Measurements from ENCODE around the gene OR14A2. TPM values are rescaled to one million over a fixed set of nuclear protein-coding genes. Genes with fewer than 3 reads are reported as not detected.
"Not testable (repeated sequence)": the region's sequence is repeated elsewhere in the genome, so short reads cannot be mapped to it uniquely, and the experiment has no call there.

OR14A2 gene
- total RNA-seq, 2 experiments from 2014 or later, result not detected

DNA sequence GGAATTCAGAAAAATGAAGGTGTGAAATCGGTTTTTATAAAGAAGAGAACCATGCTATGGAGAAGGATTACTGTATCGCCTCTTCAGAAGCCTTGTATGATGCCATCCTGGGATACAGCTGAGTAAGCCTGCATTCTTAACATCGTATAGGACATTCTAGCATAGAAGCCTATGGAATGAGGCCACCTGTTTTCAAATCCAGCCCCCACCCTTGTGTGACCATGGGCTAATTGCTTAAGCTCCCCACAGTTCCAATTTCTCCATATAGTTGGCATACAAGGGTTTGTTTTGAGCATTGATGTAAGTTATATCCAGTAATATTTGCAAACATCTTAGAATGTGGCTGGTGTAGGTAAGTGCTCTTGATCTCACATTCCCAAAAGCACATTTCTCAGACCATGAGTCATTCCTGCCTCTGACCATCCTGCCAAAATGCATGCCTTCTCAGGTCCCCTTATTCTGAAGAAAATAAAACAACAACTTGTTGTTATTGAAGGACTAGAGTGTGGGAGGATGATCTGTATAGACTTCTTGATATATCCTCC lies 1.5 kb downstream of the OR14A2 start:
- H3K4me1 Mint-ChIP-seq (ENCODE audit: low read depth), result no peaks in the 10 kb centered on the region
- Histone ChIP-seq H3K27ac (ENCODE audit: low read depth in 1 of 2, low read length in 2 of 2) (no peak overlapping the region), H3K4me1 (ENCODE audit: insufficient read depth, low read length) (no peaks in the 10 kb centered on the region), H3K27me3 (ENCODE audit: control insufficient read depth in 1 of 2, insufficient read depth in 2 of 2, low read length in 2 of 2) (no peaks in the 10 kb centered on the region), H3K36me3 (ENCODE audit: insufficient read depth, low read length) (no peaks in the 10 kb centered on the region), H3K9me3 (ENCODE audit: control insufficient read depth in 1 of 2, insufficient read depth in 1 of 2, low read length in 2 of 2) (peaks cover 0 to 15% of the 10 kb centered on the region in 2 experiments), H3K4me3 (ENCODE audit: low read length) (no peak overlapping the region)
- no peak for TF ChIP-seq CTCF (IDR thresholded peaks at IDR 0.05)
- DNase-seq (no peak), ATAC-seq (ENCODE audit: poor library complexity) (no peak)
- ChIA-PET CTCF (no interaction called here), POLR2A (no interaction called here)
- intact Hi-C loops (cut with DNase I, micrococcal nuclease), result no loop called here
- H3K36me3 Mint-ChIP-seq (ENCODE audit: low read depth), result no peaks in the 10 kb centered on the region
- H3K27me3 Mint-ChIP-seq, result no peaks in the 10 kb centered on the region
- H3K27ac Mint-ChIP-seq, result no peak overlapping the region
- H3K9me3 Mint-ChIP-seq, result peaks cover 2% of the 10 kb centered on the region
- H3K4me3 Mint-ChIP-seq, result no peak overlapping the region

GRCh38 chr1:247742215-247742760 lies 5.7 kb downstream of the OR14A2 start:
- H3K27ac Mint-ChIP-seq; CTCF ChIA-PET; H3K27me3 ChIP-seq (ENCODE audit: control insufficient read depth in 1 of 2, insufficient read depth in 2 of 2, low read length in 2 of 2); H3K27ac ChIP-seq (ENCODE audit: low read depth in 1 of 2, low read length in 2 of 2); H3K9me3 ChIP-seq (ENCODE audit: control insufficient read depth in 1 of 2, insufficient read depth in 1 of 2, low read length in 2 of 2); H3K4me1 Mint-ChIP-seq (ENCODE audit: low read depth); intact Hi-C loops (cut with DNase I, micrococcal nuclease); DNase-seq; POLR2A ChIA-PET; H3K27me3 Mint-ChIP-seq; H3K9me3 Mint-ChIP-seq; H3K36me3 Mint-ChIP-seq (ENCODE audit: low read depth); H3K4me3 ChIP-seq (ENCODE audit: low read length); H3K4me3 Mint-ChIP-seq; ATAC-seq (ENCODE audit: poor library complexity); H3K36me3 ChIP-seq (ENCODE audit: insufficient read depth, low read length); H3K4me1 ChIP-seq (ENCODE audit: insufficient read depth, low read length): not testable (repeated sequence)

DNA sequence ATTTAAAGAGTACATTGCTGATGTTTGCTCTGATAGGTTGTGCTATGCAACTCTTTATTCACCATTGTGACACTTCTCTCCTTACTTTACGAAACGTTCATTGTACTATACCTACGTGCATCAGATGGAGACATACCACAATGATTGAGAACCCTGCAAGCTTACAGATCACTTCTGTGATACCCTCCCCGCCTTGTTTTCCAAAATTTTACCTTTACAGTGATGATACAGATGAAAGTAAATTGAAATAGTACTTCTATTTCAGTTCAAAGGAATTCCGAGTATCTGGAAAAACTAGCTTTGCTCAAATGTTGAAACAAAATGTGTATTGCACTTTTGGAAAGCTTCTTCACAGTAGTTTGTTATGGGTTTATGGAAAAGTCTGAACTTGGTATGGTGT lies 6.2 kb downstream of the OR14A2 start:
- intact Hi-C loops (cut with DNase I, micrococcal nuclease), result no loop called here
- CTCF ChIA-PET, result no interaction called here
- TF ChIP-seq CTCF (IDR thresholded peaks at IDR 0.05), result no peak
- no peak for ATAC-seq (ENCODE audit: poor library complexity)
- Mint-ChIP-seq H3K27ac (no peak overlapping the region), H3K36me3 (ENCODE audit: low read depth) (no peaks in the 10 kb centered on the region), H3K27me3 (no peaks in the 10 kb centered on the region), H3K4me3 (no peak overlapping the region), H3K9me3 (no peaks in the 10 kb centered on the region), H3K4me1 (ENCODE audit: low read depth) (no peaks in the 10 kb centered on the region)
- H3K27ac ChIP-seq (ENCODE audit: low read depth in 1 of 2, low read length in 2 of 2), result no peak overlapping the region
- H3K36me3 ChIP-seq (ENCODE audit: insufficient read depth, low read length), result no peaks in the 10 kb centered on the region
- H3K9me3 ChIP-seq (ENCODE audit: control insufficient read depth in 1 of 2, insufficient read depth in 1 of 2, low read length in 2 of 2), result peaks cover 0 to 2% of the 10 kb centered on the region in 2 experiments
- H3K27me3 ChIP-seq (ENCODE audit: control insufficient read depth in 1 of 2, insufficient read depth in 2 of 2, low read length in 2 of 2), result no peaks in the 10 kb centered on the region
- no peak overlapping the region for H3K4me3 ChIP-seq (ENCODE audit: low read length)
- no peak for DNase-seq
- no peaks in the 10 kb centered on the region for H3K4me1 ChIP-seq (ENCODE audit: insufficient read depth, low read length)
- POLR2A ChIA-PET, result no interaction called here

- H3K27ac ChIP-seq (ENCODE audit: low read depth in 1 of 2, low read length in 2 of 2), result no peak overlapping the region
- no peaks in the 10 kb centered on the region for H3K4me1 Mint-ChIP-seq (ENCODE audit: low read depth)
- no peak for ATAC-seq (ENCODE audit: poor library complexity)
- no peak for TF ChIP-seq CTCF (IDR thresholded peaks at IDR 0.05)
- CTCF ChIA-PET, result no interaction called here
- no peaks in the 10 kb centered on the region for H3K36me3 ChIP-seq (ENCODE audit: insufficient read depth, low read length)
- no peak overlapping the region for H3K4me3 ChIP-seq (ENCODE audit: low read length)
- intact Hi-C loops (cut with DNase I, micrococcal nuclease), result no loop called here
- H3K27ac Mint-ChIP-seq, result no peak overlapping the region
- H3K9me3 Mint-ChIP-seq, result no peaks in the 10 kb centered on the region
- no peaks in the 10 kb centered on the region for H3K4me1 ChIP-seq (ENCODE audit: insufficient read depth, low read length)
- peaks cover 0 to 2% of the 10 kb centered on the region in 2 experiments for H3K9me3 ChIP-seq (ENCODE audit: control insufficient read depth in 1 of 2, insufficient read depth in 1 of 2, low read length in 2 of 2)
- H3K4me3 Mint-ChIP-seq, result no peak overlapping the region
- H3K27me3 ChIP-seq (ENCODE audit: control insufficient read depth in 1 of 2, insufficient read depth in 2 of 2, low read length in 2 of 2), result no peaks in the 10 kb centered on the region
- POLR2A ChIA-PET, result no interaction called here
- DNase-seq, result no peak
- no peaks in the 10 kb centered on the region for H3K27me3 Mint-ChIP-seq
- H3K36me3 Mint-ChIP-seq (ENCODE audit: low read depth), result no peaks in the 10 kb centered on the region
Measured at GRCh38 chr1:247740721-247741120, 7.2 kb downstream of the OR14A2 start.

Measured in CD4-positive, alpha-beta T cell (primary cell).